Kidney (tissue), 14 donors: ENCODE measurements around the gene ZFAND6. TPM values are rescaled to one million over a fixed set of nuclear protein-coding genes. Genes with fewer than 3 reads are reported as not detected.

Source experiments
- DNase-seq, 5 donors: peaks; one replicate each; pipeline ENCODE4 v3.0.0-alpha.2; 2013 to 2020
- FAIRE-seq: peaks from 2 replicates; lab custom pipeline; 2012; peaks lifted over from hg19 to GRCh38; lab: Jason Lieb, UNC
- H3K27ac ChIP-seq, 2 donors: one replicate each; pipeline ENCODE4 v1.7.0; 2013; ENCODE audit warnings: low read depth in 2 of 2, low read length in 2 of 2, inconsistent platforms in 1 of 2
- H3K27me3 ChIP-seq: one replicate; pipeline ENCODE4 v1.7.1; 2013; ENCODE audit warnings: low read length, inconsistent platforms; ENCODE audit not compliant: control insufficient read depth, insufficient read depth
- H3K36me3 ChIP-seq, 3 donors: one replicate each; pipeline versions ENCODE4 v1.7.0 to v1.7.1; 2013; ENCODE audit warnings: low read length in 3 of 3, control low read depth in 1 of 3, inconsistent platforms in 1 of 3; ENCODE audit not compliant: insufficient read depth in 3 of 3, control insufficient read depth in 2 of 3
- H3K4me1 ChIP-seq, 3 donors: one replicate each; pipeline versions ENCODE4 v1.7.0 to v1.7.1; 2013; ENCODE audit warnings: low read length in 3 of 3, inconsistent platforms in 1 of 3, low read depth in 1 of 3; ENCODE audit not compliant: control insufficient read depth in 2 of 3, insufficient read depth in 2 of 3
- H3K4me3 ChIP-seq, 3 donors: one replicate each; pipeline versions ENCODE4 v1.7.0 to v1.8.1; 2013; ENCODE audit warnings: low read length in 3 of 3, control low read depth in 1 of 3, inconsistent platforms in 1 of 3
- H3K9ac ChIP-seq, 3 donors: one replicate each; pipeline versions ENCODE4 v1.7.0 to v1.7.1; 2013; ENCODE audit warnings: low read length in 3 of 3, control low read depth in 1 of 3, inconsistent platforms in 1 of 3
- H3K9me3 ChIP-seq, 3 donors: one replicate each; pipeline versions ENCODE4 v1.7.0 to v1.7.1; 2013; ENCODE audit warnings: low read length in 3 of 3, control low read depth in 1 of 3, inconsistent platforms in 1 of 3; ENCODE audit not compliant: control insufficient read depth in 2 of 3, insufficient read depth in 1 of 3
- intact Hi-C: fragments of 100-400 bp; cut with DNase I; formaldehyde crosslinking; loops from one replicate; pipeline ENCODE4 v1.11.1; 2022
- polyA plus RNA-seq: library from polyadenylated mRNA; stranded (reverse); fragments of 350-450 nt; fragmentation: Illumina TruSeq; extraction: RNeasy Lipid Tissue Mini Kit (QIAGEN cat#74804); gene quantifications from one replicate; pipeline ENCODE4 v1.2.3, GENCODE V29; 2014; ENCODE audit warnings: low read depth, low replicate concordance; ENCODE audit not compliant: insufficient read depth
- total RNA-seq: library from RNA; stranded (reverse); fragmentation: NEBNext Ultra II Directional; extraction: Animal tissue kit (Norgen Biotek cat#: 25700); gene quantifications from one replicate; pipeline ENCODE4 v1.2.1, GENCODE V29; 2021
- TF ChIP-seq, protein P1 (sequence below): IDR thresholded peaks from 3 replicates; pipeline ENCODE4 v1.5.1; 2012; ENCODE audit warnings: mild to moderate bottlenecking, moderate library complexity, borderline replicate concordance; ENCODE audit not compliant: insufficient read depth; ENCODE audit errors: extremely low read depth
- donor health status: control.
- donor health status: control.
- donor health status: control.
- donor health status: control.
- donor health status: control.
- donor health status: DM: yes; HTN: yes; CAD: no.
- donor health status: Normal renal cell carcinoma (clear cell type).

Gene ZFAND6
- total and polyA plus RNA-seq, 2 donors from 2014 or later: 72.3 to 85.7 TPM

DNA sequence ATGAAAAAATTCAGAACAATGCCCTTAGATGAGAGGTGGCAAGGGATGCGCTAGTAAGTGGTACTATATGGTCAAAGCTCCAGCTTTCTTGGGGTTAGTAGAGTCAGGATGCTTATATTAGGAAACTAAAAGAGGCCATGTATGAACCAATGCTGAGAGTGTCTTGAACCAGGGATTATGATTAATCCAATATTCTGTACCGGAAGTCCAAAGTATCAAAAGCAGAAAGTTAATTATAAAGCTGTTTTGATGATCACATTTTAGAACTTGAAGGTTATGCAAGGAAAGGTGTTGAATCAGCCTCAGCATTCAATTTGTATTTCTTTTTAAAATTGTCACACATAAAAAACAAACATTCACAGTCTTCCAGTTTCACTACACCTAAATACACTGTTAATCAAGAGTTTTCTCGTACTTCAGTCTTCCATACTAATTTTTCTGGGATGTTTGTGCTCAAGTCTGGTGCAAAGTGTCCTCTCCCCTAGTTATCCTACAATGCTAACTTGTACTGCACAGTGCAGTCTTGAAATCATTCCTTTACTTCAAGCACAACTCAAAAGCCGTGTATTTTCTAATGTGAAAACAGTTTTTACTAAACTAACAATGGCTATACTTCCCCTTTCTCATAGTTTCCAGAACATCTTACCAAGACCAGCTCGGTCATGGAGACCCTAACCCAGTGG, 82.6 kb downstream of the ZFAND6 start:
- Histone ChIP-seq H3K9ac (no peak overlapping the region), H3K27ac (peak overlapping the region; percentile 36 to 79), H3K4me1 (no peaks in the 10 kb centered on the region), H3K27me3 (no peaks in the 10 kb centered on the region), H3K36me3 (no peaks in the 10 kb centered on the region), H3K9me3 (no peaks in the 10 kb centered on the region), H3K4me3 (no peak overlapping the region)
- DNase-seq: no peak
- FAIRE-seq: peak; percentile 57
- intact Hi-C loops: no loop called here
- TF ChIP-seq, protein P1, sequence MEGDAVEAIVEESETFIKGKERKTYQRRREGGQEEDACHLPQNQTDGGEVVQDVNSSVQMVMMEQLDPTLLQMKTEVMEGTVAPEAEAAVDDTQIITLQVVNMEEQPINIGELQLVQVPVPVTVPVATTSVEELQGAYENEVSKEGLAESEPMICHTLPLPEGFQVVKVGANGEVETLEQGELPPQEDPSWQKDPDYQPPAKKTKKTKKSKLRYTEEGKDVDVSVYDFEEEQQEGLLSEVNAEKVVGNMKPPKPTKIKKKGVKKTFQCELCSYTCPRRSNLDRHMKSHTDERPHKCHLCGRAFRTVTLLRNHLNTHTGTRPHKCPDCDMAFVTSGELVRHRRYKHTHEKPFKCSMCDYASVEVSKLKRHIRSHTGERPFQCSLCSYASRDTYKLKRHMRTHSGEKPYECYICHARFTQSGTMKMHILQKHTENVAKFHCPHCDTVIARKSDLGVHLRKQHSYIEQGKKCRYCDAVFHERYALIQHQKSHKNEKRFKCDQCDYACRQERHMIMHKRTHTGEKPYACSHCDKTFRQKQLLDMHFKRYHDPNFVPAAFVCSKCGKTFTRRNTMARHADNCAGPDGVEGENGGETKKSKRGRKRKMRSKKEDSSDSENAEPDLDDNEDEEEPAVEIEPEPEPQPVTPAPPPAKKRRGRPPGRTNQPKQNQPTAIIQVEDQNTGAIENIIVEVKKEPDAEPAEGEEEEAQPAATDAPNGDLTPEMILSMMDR: no peak

DNA sequence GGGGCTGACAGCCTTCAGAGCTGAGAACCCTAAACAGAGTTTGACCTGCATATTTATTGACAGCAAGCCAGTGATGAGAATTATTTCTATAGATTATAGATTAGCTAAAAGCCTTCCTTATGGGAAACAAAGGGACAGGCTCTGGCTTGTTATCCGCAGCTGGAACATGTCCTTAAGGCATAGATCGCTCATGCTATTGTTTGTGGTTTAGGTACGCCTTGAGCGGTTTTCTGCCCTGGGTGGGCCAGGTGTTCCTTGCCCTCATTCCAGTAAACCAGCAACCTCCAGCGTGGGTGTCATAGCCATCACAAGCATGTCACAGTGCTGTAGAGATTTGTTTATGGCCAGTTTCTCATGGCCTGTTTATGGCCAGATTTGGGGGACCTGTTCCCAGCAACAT, 83.2 kb downstream of the ZFAND6 start:
- peak overlapping the region; percentile 36 to 79 for H3K27ac ChIP-seq
- no peaks in the 10 kb centered on the region for H3K36me3 ChIP-seq
- H3K9me3 ChIP-seq: no peaks in the 10 kb centered on the region
- H3K4me1 ChIP-seq: no peaks in the 10 kb centered on the region
- TF ChIP-seq, protein P1: no peak
- FAIRE-seq: no peak
- no peak overlapping the region for H3K4me3 ChIP-seq
- intact Hi-C loops: no loop called here
- no peak for DNase-seq
- no peaks in the 10 kb centered on the region for H3K27me3 ChIP-seq
- H3K9ac ChIP-seq: no peak overlapping the region

DNA sequence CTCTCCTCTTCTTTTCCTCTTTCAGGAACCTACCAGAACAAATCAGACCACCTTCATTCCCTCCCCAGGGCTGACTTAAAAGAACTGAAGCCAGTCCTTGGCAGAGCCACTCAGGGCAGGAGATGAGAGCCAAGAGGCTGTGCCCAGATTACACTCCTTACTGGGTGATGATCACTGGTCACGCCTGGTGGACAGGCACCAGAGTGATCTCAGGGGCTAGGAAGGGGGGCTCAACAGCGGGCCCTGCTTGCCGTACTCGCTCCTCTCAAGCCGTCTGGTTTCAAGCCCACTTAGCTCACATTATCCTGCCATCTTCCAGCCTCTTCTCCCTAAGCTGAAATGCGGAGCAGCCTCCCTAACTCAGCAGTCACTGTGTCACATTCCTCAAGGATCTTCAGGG, 91.7 kb downstream of the ZFAND6 start:
- Histone ChIP-seq H3K4me1 (peaks cover 0 to 22% (median 13%) of the 10 kb centered on the region in 3 donors), H3K27me3 (no peaks in the 10 kb centered on the region), H3K4me3 (peak overlapping the region in 1 of 3 donors; percentile 30), H3K36me3 (no peaks in the 10 kb centered on the region), H3K9me3 (no peaks in the 10 kb centered on the region), H3K27ac (peak overlapping the region in 1 of 2 donors; percentile 47), H3K9ac (no peak overlapping the region)
- TF ChIP-seq, protein P1: no peak
- intact Hi-C loops: no loop called here
- FAIRE-seq: no peak
- no peak for DNase-seq
